A172 (cell line): ENCODE data around the gene PRSS37. TPM values are rescaled to one million over a fixed set of nuclear protein-coding genes. Genes with fewer than 3 reads are reported as not detected.
"Not testable (repeated sequence)": the region's sequence is repeated elsewhere in the genome, so short reads cannot be mapped to it uniquely, and the experiment has no call there.

Experiments used
- DNase-seq: peaks from one replicate; pipeline ENCODE4 v3.0.0-alpha.2; 2015; ENCODE audit warnings: low spot score
- total RNA-seq: library from RNA; depleted of rRNA; stranded (reverse); fragments of >200 nt; shearing (Covaris generic); gene quantifications from 2 replicates; pipeline ENCODE4 v1.2.3, GENCODE V29; 2014; rRNA removed

PRSS37 gene
- total RNA-seq: not detected in 2 replicates

- DNase-seq: no peak
Measured at GRCh38 chr7:141841385-141841784, at the start of gene PRSS37. Gene PRSS37, minus strand, starts transcription at chr7:141841485. Its CDS starts 436 bp downstream, at chr7:141841049.

- DNase-seq: no peak
Measured at GRCh38 chr7:141889321-141889720, 48.0 kb upstream of the PRSS37 start.

- no peak for DNase-seq
Measured at GRCh38 chr7:141884539-141885225, 43.4 kb upstream of the PRSS37 start.

- no peak for DNase-seq
Measured at GRCh38 chr7:141880960-141881359, 39.7 kb upstream of the PRSS37 start.

GRCh38 chr7:141877365-141877764 lies 36.1 kb upstream of the PRSS37 start:
- no peak for DNase-seq

GRCh38 chr7:141876371-141876770 lies 35.1 kb upstream of the PRSS37 start:
- no peak for DNase-seq

- no peak for DNase-seq
Measured at GRCh38 chr7:141875453-141875852, 34.2 kb upstream of the PRSS37 start.

- no peak for DNase-seq
Measured at GRCh38 chr7:141874787-141875186, 33.5 kb upstream of the PRSS37 start.

GRCh38 chr7:141872931-141873330 lies 31.6 kb upstream of the PRSS37 start:
- no peak for DNase-seq

GRCh38 chr7:141866974-141867373 lies 25.7 kb upstream of the PRSS37 start:
- DNase-seq: no peak

- DNase-seq: no peak
Measured at GRCh38 chr7:141864765-141865447, 23.6 kb upstream of the PRSS37 start.

- no peak for DNase-seq
Measured at GRCh38 chr7:141860207-141860606, 18.9 kb upstream of the PRSS37 start.

- DNase-seq: no peak
Measured at GRCh38 chr7:141847996-141848395, 6.7 kb upstream of the PRSS37 start.

GRCh38 chr7:141844256-141844655 lies 3.0 kb upstream of the PRSS37 start:
- DNase-seq: no peak

GRCh38 chr7:141842904-141843303 lies 1.6 kb upstream of the PRSS37 start:
- DNase-seq: no peak

GRCh38 chr7:141840708-141841107 lies 577 bp downstream of the PRSS37 start:
- no peak for DNase-seq

GRCh38 chr7:141839256-141839655 lies 2.0 kb downstream of the PRSS37 start:
- no peak for DNase-seq

GRCh38 chr7:141838581-141838980 lies 2.7 kb downstream of the PRSS37 start:
- DNase-seq: no peak

- DNase-seq: no peak
Measured at GRCh38 chr7:141837683-141838082, 3.6 kb downstream of the PRSS37 start.

- DNase-seq: not testable (repeated sequence)
Measured at GRCh38 chr7:141822432-141822831, 18.9 kb downstream of the PRSS37 start.

- no peak for DNase-seq
Measured at GRCh38 chr7:141820067-141820466, 21.2 kb downstream of the PRSS37 start.

GRCh38 chr7:141792526-141792925 lies 48.8 kb downstream of the PRSS37 start:
- DNase-seq: no peak

GRCh38 chr7:141789917-141790316 lies 51.4 kb downstream of the PRSS37 start, which contains the start of gene TAS2R5:
Gene TAS2R5, plus strand, starts transcription at chr7:141790217. Its CDS starts 145 bp downstream, at chr7:141790362.
- no peak for DNase-seq
